SK-N-SH (cell line): Measurements from ENCODE around the gene PGM5. TPM values are rescaled to one million over a fixed set of nuclear protein-coding genes. Genes with fewer than 3 reads are reported as not detected.

ENCODE experiments used
- CTCF ChIA-PET: fragments of 300-600, 350-600 bp; formaldehyde crosslinking; extraction: SDS; loops from one replicate; lab custom pipeline; 2021; lab: Yijun Ruan, JAX
- POLR2A ChIA-PET: fragments of 350-600 bp; sonication (Branson Sonifier 250); formaldehyde crosslinking; extraction: SDS; loops from one replicate; lab custom pipeline; 2020; ENCODE audit warnings: antibody characterized with exemption, inconsistent platforms; lab: Yijun Ruan, JAX
- DNase-seq: peaks from one replicate; pipeline ENCODE4 v3.0.0; 2012
- H2AFZ ChIP-seq: fragments of 200-600 bp; sonication (generic); 2 replicates; pipeline ENCODE4 v1.8.1; 2016; ENCODE audit warnings: antibody characterized with exemption, mild to moderate bottlenecking, low read depth
- H3F3A ChIP-seq: fragments of 200-600 bp; sonication (generic); replicated peaks from 2 replicates; pipeline ENCODE3; 2016; ENCODE audit warnings: antibody characterized with exemption, mild to moderate bottlenecking; ENCODE audit not compliant: insufficient read depth
- H3K27ac ChIP-seq, 2 experiments: fragments of 200-500 bp in 1 of 2; fragments of 200-600 bp in 1 of 2; sonication (Bioruptor generic) in 1 of 2; sonication (generic), shearing (Covaris generic) in 1 of 2; 2 replicates each; pipeline versions ENCODE4 v1.5.1 to v1.6.1; 2014 to 2016; ENCODE audit warnings: low read depth in 2 of 2, inconsistent platforms in 1 of 2, low read length in 1 of 2, mild to moderate bottlenecking in 1 of 2, mixed read lengths in 1 of 2
- H3K27me3 ChIP-seq: fragments of 200-600 bp; sonication (generic), shearing (Covaris generic); 2 replicates; pipeline ENCODE4 v1.6.1; 2016; ENCODE audit warnings: mixed run types; ENCODE audit not compliant: insufficient read depth
- H3K36me3 ChIP-seq, 2 experiments: fragments of 200-500 bp in 1 of 2; fragments of 200-600 bp in 1 of 2; sonication (Bioruptor generic) in 1 of 2; sonication (generic) in 1 of 2; replicated peaks in 1 of 2; 2 replicates each; pipeline versions ENCODE3 to v1.5.1; 2014 to 2016; ENCODE audit warnings: low read length in 1 of 2, mild to moderate bottlenecking in 1 of 2; ENCODE audit not compliant: insufficient read depth in 2 of 2, control insufficient read depth in 1 of 2
- H3K4me1 ChIP-seq, 2 experiments: fragments of 200-500 bp in 1 of 2; fragments of 200-600 bp in 1 of 2; sonication (Bioruptor generic) in 1 of 2; sonication (generic), shearing (Covaris generic) in 1 of 2; 2 replicates each; pipeline versions ENCODE4 v1.5.1 to v1.6.1; 2014 to 2016; ENCODE audit warnings: low read depth in 1 of 2, low read length in 1 of 2, mixed run types in 1 of 2; ENCODE audit not compliant: insufficient read depth in 2 of 2, control insufficient read depth in 1 of 2
- H3K4me2 ChIP-seq: fragments of 200-600 bp; sonication (generic), shearing (Covaris generic); 2 replicates; pipeline ENCODE4 v1.6.1; 2017; ENCODE audit warnings: mixed run types
- H3K4me3 ChIP-seq, 2 experiments: fragments of 200-500 bp in 1 of 2; fragments of 200-600 bp in 1 of 2; sonication (Bioruptor generic) in 1 of 2; sonication (generic), shearing (Covaris generic) in 1 of 2; 2 replicates each; pipeline versions ENCODE4 v1.5.1 to v1.8.1; 2014 to 2016; ENCODE audit warnings: low read depth in 2 of 2, inconsistent platforms in 1 of 2, low read length in 1 of 2, mild to moderate bottlenecking in 1 of 2, mixed read lengths in 1 of 2, moderate library complexity in 1 of 2
- H3K79me2 ChIP-seq: fragments of 200-600 bp; sonication (generic); 2 replicates; pipeline ENCODE4 v1.8.1; 2017; ENCODE audit warnings: mild to moderate bottlenecking; ENCODE audit not compliant: insufficient read depth
- H3K9ac ChIP-seq: fragments of 200-600 bp; sonication (generic); 2 replicates; pipeline ENCODE4 v1.6.1; 2017; ENCODE audit warnings: mixed run types
- H3K9me2 ChIP-seq: fragments of 200-600 bp; sonication (generic); 2 replicates; pipeline ENCODE4 v1.6.1; 2017; ENCODE audit warnings: mixed run types
- H3K9me3 ChIP-seq: fragments of 200-600 bp; sonication (generic); 2 replicates; pipeline ENCODE4 v1.6.1; 2017; ENCODE audit warnings: mixed run types, mild to moderate bottlenecking, moderate library complexity
- H4K20me1 ChIP-seq: fragments of 200-600 bp; sonication (generic); 2 replicates; pipeline ENCODE4 v1.6.1; 2017; ENCODE audit warnings: mild to moderate bottlenecking, mixed run types; ENCODE audit not compliant: insufficient read depth
- ELF1 ChIP-seq: IDR thresholded peaks from 2 replicates; pipeline ENCODE4 v1.4.0; 2012
- GATA2 ChIP-seq: sonication (generic); formaldehyde crosslinking; IDR thresholded peaks from 2 replicates; pipeline ENCODE4 v1.5.0; 2020; ENCODE audit warnings: mild to moderate bottlenecking, missing genetic modification reagents
- MXI1 ChIP-seq: IDR thresholded peaks from 2 replicates; pipeline ENCODE4 v1.6.1; 2012; ENCODE audit warnings: mild to moderate bottlenecking, low read depth, low read length, improper control_type of control experiment
- NFIC ChIP-seq: IDR thresholded peaks from 2 replicates; pipeline ENCODE4 v1.4.0; 2012; ENCODE audit warnings: borderline replicate concordance
- POLR2AphosphoS5 ChIP-seq: IDR thresholded peaks from 2 replicates; pipeline ENCODE4 v1.6.1; 2012; ENCODE audit warnings: low read depth, low read length
- SMC3 ChIP-seq: IDR thresholded peaks from 2 replicates; pipeline ENCODE4 v1.6.1; 2012; ENCODE audit warnings: low read depth, low read length, improper control_type of control experiment
- TAF1 ChIP-seq: IDR thresholded peaks from 2 replicates; pipeline ENCODE4 v1.6.1; 2012; ENCODE audit warnings: low read depth, mild to moderate bottlenecking, low read length, moderate library complexity, borderline replicate concordance
- TEAD4 ChIP-seq: IDR thresholded peaks from 2 replicates; pipeline ENCODE4 v1.4.0; 2012; ENCODE audit warnings: mild to moderate bottlenecking, borderline replicate concordance; ENCODE audit not compliant: insufficient read depth
- YY1 ChIP-seq: IDR thresholded peaks from 2 replicates; pipeline ENCODE4 v1.4.0; 2012; ENCODE audit warnings: low read depth, mild to moderate bottlenecking
- WGBS: methylation state at CpG from one replicate; pipeline ENCODE4 v1.1.6; 2017; ENCODE audit warnings: low lambda C conversion rate; 5-methylcytosine and 5-hydroxymethylcytosine counted together
- polyA plus RNA-seq, 3 experiments: library from polyadenylated mRNA; depleted of rRNA; stranded (reverse); fragments of >200 nt; gene quantifications; 2 replicates each; pipeline ENCODE4 v1.2.3, GENCODE V29; 2012
- TF ChIP-seq, protein P1 (sequence below): fragments of 150-350 bp; IDR thresholded peaks from 2 replicates; pipeline ENCODE4 v1.6.1; 2016; ENCODE audit warnings: mild to moderate bottlenecking, low read depth, low read length
- TF ChIP-seq, protein P2 (sequence below): fragments of 200-600 bp; sonication (generic); IDR thresholded peaks from 2 replicates; pipeline ENCODE4 v1.6.1; 2017; ENCODE audit warnings: antibody characterized with exemption, mild to moderate bottlenecking, moderate library complexity
- TF ChIP-seq, protein P3 (sequence below): IDR thresholded peaks from 2 replicates; pipeline ENCODE4 v1.4.0; 2012; ENCODE audit warnings: low read depth, borderline replicate concordance
- TF ChIP-seq, protein P4 (sequence below): IDR thresholded peaks from 2 replicates; pipeline ENCODE4 v1.4.0; 2012; ENCODE audit warnings: low read depth

PGM5 gene
- polyA plus RNA-seq, 1 of the 3 experiments (the other 2 are of a cell fraction): not detected

DNA sequence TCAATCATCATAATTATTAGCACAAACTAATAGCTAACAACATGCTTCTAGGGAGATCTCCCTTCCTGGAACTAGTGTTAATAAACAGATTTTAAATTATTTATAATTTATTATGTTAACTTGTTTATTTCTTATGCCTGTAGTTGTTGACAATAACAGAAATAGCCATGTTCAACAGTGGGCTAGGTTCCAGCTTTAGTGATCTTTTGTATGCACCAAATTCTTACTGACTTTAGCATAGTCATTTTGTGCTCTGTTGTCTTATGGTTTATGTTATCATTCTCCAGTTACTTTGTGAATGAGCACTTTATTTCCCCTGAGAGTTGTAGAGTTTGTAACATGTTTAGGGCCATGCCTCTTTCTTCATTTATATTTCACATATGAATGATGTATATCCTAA is 113.7 kb downstream of the PGM5 start (continued):
- TF ChIP-seq, protein P1, sequence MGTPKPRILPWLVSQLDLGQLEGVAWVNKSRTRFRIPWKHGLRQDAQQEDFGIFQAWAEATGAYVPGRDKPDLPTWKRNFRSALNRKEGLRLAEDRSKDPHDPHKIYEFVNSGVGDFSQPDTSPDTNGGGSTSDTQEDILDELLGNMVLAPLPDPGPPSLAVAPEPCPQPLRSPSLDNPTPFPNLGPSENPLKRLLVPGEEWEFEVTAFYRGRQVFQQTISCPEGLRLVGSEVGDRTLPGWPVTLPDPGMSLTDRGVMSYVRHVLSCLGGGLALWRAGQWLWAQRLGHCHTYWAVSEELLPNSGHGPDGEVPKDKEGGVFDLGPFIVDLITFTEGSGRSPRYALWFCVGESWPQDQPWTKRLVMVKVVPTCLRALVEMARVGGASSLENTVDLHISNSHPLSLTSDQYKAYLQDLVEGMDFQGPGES: no peak

DNA sequence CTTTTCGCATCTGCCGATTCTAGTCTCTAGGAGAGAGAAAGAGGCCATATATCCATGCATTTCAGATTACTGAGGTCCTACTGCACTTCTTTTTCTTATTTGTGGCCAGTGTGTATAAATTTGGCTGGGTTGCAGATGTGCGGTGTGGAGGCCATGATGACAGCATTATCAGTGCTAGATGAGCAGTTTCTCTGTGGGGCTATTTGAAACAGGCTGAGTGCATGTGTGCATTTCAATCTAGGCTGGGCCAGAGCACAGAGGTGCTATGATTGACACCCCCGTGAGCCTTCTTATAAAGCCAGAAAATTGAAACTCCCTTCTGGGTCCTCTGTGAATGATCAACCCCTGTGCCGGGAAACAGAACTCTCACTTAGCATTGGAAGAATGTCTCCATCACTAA is 114.2 kb downstream of the PGM5 start:
- H3K4me2 ChIP-seq: no peak overlapping the region
- no peaks in the 10 kb centered on the region for H3K9me3 ChIP-seq
- H3K27me3 ChIP-seq: no peaks in the 10 kb centered on the region
- H2AFZ ChIP-seq: no peak overlapping the region
- no peaks in the 10 kb centered on the region for H3F3A ChIP-seq
- no peak overlapping the region for H3K4me3 ChIP-seq
- H3K4me1 ChIP-seq: no peaks in the 10 kb centered on the region
- H3K27ac ChIP-seq: no peak overlapping the region
- H4K20me1 ChIP-seq: no peaks in the 10 kb centered on the region
- 21% methylated on average over 5 of the region's 5 CpGs for WGBS
- DNase-seq: no peak
- no peak overlapping the region for H3K9ac ChIP-seq
- TF ChIP-seq, protein P2, sequence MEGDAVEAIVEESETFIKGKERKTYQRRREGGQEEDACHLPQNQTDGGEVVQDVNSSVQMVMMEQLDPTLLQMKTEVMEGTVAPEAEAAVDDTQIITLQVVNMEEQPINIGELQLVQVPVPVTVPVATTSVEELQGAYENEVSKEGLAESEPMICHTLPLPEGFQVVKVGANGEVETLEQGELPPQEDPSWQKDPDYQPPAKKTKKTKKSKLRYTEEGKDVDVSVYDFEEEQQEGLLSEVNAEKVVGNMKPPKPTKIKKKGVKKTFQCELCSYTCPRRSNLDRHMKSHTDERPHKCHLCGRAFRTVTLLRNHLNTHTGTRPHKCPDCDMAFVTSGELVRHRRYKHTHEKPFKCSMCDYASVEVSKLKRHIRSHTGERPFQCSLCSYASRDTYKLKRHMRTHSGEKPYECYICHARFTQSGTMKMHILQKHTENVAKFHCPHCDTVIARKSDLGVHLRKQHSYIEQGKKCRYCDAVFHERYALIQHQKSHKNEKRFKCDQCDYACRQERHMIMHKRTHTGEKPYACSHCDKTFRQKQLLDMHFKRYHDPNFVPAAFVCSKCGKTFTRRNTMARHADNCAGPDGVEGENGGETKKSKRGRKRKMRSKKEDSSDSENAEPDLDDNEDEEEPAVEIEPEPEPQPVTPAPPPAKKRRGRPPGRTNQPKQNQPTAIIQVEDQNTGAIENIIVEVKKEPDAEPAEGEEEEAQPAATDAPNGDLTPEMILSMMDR: no peak
- TF ChIP-seq TEAD4 (no peak), SMC3 (no peak), YY1 (no peak), NFIC (no peak)
- TF ChIP-seq, protein P3, sequence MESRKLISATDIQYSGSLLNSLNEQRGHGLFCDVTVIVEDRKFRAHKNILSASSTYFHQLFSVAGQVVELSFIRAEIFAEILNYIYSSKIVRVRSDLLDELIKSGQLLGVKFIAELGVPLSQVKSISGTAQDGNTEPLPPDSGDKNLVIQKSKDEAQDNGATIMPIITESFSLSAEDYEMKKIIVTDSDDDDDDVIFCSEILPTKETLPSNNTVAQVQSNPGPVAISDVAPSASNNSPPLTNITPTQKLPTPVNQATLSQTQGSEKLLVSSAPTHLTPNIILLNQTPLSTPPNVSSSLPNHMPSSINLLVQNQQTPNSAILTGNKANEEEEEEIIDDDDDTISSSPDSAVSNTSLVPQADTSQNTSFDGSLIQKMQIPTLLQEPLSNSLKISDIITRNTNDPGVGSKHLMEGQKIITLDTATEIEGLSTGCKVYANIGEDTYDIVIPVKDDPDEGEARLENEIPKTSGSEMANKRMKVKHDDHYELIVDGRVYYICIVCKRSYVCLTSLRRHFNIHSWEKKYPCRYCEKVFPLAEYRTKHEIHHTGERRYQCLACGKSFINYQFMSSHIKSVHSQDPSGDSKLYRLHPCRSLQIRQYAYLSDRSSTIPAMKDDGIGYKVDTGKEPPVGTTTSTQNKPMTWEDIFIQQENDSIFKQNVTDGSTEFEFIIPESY: no peak
- H3K9me2 ChIP-seq: no peaks in the 10 kb centered on the region
- ChIA-PET POLR2A (no interaction called here), CTCF (no interaction called here)
- H3K79me2 ChIP-seq: no peaks in the 10 kb centered on the region
- no peaks in the 10 kb centered on the region for H3K36me3 ChIP-seq

DNA sequence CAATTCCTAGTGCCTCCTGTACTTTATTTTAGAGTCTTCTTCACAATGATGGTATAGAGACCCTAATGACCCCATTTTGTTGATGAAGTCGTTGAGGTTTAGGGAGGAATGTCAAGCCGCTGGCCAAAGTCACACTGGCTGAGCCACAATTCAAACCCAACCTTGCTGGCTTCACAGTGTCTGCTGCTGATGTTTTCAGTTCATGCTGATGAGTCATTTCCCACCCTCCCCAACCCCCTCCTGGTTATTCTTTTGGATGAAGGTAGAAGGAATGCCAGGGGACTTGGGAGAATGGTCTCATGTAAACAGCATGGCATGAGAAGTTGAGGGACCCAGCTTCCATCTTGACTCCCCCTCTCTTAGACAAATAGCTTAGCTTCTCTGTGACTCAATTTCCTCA is 115.7 kb downstream of the PGM5 start:
- Histone ChIP-seq H3K9me2 (no peaks in the 10 kb centered on the region), H3K79me2 (no peaks in the 10 kb centered on the region), H4K20me1 (no peaks in the 10 kb centered on the region), H2AFZ (no peak overlapping the region), H3K4me3 (no peak overlapping the region), H3K9ac (no peak overlapping the region), H3F3A (no peaks in the 10 kb centered on the region), H3K4me1 (no peaks in the 10 kb centered on the region), H3K27me3 (no peaks in the 10 kb centered on the region), H3K36me3 (no peaks in the 10 kb centered on the region), H3K4me2 (no peak overlapping the region), H3K9me3 (no peaks in the 10 kb centered on the region), H3K27ac (no peak overlapping the region)
- TF ChIP-seq, protein P4, sequence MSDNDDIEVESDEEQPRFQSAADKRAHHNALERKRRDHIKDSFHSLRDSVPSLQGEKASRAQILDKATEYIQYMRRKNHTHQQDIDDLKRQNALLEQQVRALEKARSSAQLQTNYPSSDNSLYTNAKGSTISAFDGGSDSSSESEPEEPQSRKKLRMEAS: no peak
- TF ChIP-seq GATA2 (CRISPR knock-in tag): no peak
- no peak for TF ChIP-seq POLR2AphosphoS5
- no peak for TF ChIP-seq ELF1
- TF ChIP-seq YY1: no peak
- no peak for TF ChIP-seq TAF1
- no peak for TF ChIP-seq MXI1
- TF ChIP-seq NFIC: no peak
- ChIA-PET POLR2A (no interaction called here), CTCF (no interaction called here)
- DNase-seq: no peak
- WGBS: 0% methylated on average over 2 of the region's 2 CpGs
